ENCODE data around the gene FLYWCH2.

Gene FLYWCH2

GRCh38 chr16:2855536-2855935, 27.5 kb upstream of the FLYWCH2 start:
- DNase-seq (ENCODE audit: insufficient read length, low spot score), result peak; percentile 6
- TF ChIP-seq CTCF (IDR thresholded peaks at IDR 0.05; ENCODE audit: insufficient read depth, missing control alignments), result no peak
- FAIRE-seq, result no peak

DNA sequence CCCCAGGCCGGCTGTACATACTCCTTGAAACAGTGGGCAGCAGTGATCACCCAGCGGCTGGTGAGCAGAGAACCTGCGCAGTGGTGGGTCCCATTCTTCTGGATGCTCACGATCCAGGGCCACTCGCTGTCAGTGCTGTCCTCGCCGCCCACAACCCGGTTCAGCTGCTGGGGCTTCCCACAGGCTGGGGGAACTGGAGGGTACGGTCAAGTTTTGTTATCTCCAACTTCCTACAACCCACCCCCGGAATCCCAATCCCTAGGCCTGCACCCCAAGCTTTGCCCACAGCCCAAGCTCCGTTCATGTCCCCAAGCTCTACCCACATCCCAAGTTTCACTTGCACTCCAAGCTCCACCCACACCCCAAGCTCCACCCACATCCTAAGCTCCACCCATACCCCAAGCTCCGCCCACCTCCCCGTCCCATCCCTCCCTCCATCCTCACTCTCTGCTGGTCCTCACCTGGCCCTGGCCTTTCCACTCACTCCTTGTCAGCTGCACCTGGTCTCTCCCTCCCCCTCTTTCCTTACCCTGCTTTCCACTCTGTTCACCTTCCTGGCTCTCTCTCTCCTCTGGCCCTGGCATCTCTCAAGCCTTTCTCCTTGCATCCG, 26.8 kb upstream of the FLYWCH2 start:
- TF ChIP-seq CTCF (IDR thresholded peaks at IDR 0.05; ENCODE audit: insufficient read depth, missing control alignments), result no peak
- DNase-seq (ENCODE audit: insufficient read length, low spot score), result peak; percentile 12
- no peak for FAIRE-seq

GRCh38 chr16:2856686-2857450, 26.1 kb upstream of the FLYWCH2 start:
- FAIRE-seq (no peak), DNase-seq (ENCODE audit: insufficient read length, low spot score) (peak; percentile 4)
- no peak for TF ChIP-seq CTCF (IDR thresholded peaks at IDR 0.05; ENCODE audit: insufficient read depth, missing control alignments)

DNA sequence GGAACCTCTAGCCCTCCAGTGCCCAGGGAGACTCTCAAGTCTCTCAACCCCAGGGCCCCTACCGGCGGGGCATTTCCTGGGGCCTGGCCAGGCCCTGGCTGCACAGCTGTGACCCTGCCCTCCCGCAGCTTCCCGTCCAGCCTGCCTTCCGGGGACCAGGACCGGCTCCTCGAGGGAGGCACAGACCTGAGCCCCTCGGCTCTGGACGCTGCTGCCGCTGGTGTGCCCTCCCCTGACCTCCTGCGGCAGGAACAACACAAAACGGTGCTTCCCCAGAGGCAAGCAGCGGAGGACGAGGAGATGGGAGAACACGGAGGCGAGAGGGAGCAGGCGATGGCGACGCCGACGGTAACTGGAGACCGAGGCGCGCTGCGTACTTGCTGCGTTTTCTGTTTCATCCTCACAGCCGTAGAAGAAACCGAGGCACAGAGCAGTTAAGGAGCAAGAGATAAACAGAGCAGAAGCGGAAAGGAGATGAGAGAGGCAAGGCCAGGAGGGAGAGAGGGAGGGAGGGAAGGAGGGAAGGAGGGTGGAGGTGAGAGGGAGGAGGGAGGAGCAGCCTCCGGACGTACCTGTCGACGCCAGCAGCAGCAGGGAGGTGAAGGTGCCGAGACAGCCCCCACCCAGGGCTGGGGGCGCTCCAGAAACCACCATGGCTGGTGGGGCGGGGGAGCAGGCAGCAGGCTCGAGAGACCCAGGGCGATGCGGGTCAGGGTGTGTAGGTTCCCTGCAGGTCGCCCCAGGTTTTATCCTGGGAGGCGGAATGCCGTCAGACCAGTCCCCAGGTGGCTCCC, 25.4 kb upstream of the FLYWCH2 start, which contains the start of gene PRSS22:
Gene PRSS22 (minus strand): TSS at position 720 of the 794 bp plus-strand sequence. CDS start 66 bp downstream, at position 654.
- no peak for TF ChIP-seq CTCF (IDR thresholded peaks at IDR 0.05; ENCODE audit: insufficient read depth, missing control alignments)
- FAIRE-seq (no peak), DNase-seq (ENCODE audit: insufficient read length, low spot score) (peak; percentile 13)

DNA sequence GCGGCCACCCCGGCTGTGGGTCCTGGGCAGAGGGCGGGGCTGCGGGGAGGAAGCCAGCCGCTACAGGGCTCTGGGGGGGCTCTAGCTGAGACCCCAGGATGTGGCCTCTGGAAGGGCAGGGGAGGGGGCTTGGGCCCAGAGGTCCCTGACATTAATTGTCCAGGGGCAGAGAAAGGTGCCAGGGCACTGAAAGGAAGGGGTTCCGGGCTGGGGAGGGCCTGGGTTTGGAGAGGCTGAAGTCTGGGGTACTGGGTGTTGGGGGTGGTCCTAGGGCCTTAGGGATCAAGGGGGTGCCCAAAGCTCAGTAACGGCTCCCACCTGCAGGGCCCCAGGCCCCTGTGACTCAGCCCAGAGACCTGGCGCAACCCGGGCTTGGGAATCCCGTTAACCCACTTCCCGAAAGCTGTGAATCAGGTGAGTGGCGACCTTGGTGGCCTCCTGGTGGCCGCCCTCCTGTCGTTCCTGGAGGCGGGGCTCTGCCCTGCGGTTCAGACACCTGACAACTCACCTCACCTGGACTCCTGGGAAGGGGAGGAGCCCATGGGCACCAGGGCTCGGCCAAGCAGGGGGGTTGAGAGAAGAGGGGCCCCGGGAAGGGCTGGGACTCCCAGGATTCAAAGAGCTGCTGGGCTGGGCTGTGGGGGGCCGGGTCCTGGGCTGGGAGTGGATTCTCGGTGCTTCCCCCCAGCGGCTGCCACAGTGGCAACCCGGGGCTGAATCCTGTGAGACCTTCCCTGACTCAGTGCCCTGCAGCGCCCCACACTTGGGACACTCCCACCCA, 24.6 kb upstream of the FLYWCH2 start:
- no peak for FAIRE-seq
- TF ChIP-seq CTCF (IDR thresholded peaks at IDR 0.05; ENCODE audit: insufficient read depth, missing control alignments), result no peak
- DNase-seq (ENCODE audit: insufficient read length, low spot score), result peak; percentile 13

- FAIRE-seq (no peak), DNase-seq (ENCODE audit: insufficient read length, low spot score) (no peak)
- no peak for TF ChIP-seq CTCF (IDR thresholded peaks at IDR 0.05; ENCODE audit: insufficient read depth, missing control alignments)
These were observed 23.2 kb upstream of the FLYWCH2 start for GRCh38 chr16:2859686-2860265.

Measured in D721Med (cell line).